Liver (tissue), 9 donors: ENCODE results near the gene TOM1L2. TPM values are rescaled to one million over a fixed set of nuclear protein-coding genes. Genes with fewer than 3 reads are reported as not detected.

ENCODE experiments used
- DNase-seq: peaks from one replicate; pipeline ENCODE4 v3.0.0-alpha.2; 2017; ENCODE audit warnings: low spot score
- H3K27ac ChIP-seq, 2 donors: one replicate each; pipeline ENCODE4 v1.7.0; 2013; ENCODE audit warnings: inconsistent platforms in 2 of 2, low read length in 2 of 2, control low read depth in 1 of 2, low read depth in 1 of 2, mild to moderate bottlenecking in 1 of 2
- H3K27me3 ChIP-seq, 4 donors: one replicate each; pipeline versions ENCODE4 v1.6.1 to v1.7.0; 2013; ENCODE audit warnings: low read length in 3 of 4, inconsistent platforms in 1 of 4, mild to moderate bottlenecking in 1 of 4, moderate library complexity in 1 of 4; ENCODE audit not compliant: control insufficient read depth in 4 of 4, insufficient read depth in 4 of 4
- H3K36me3 ChIP-seq, 4 donors: one replicate each; pipeline versions ENCODE4 v1.6.1 to v1.7.0; 2013; ENCODE audit warnings: low read length in 3 of 4, mild to moderate bottlenecking in 3 of 4, low read depth in 1 of 4, moderate library complexity in 1 of 4; ENCODE audit not compliant: control insufficient read depth in 4 of 4, insufficient read depth in 3 of 4
- H3K4me1 ChIP-seq, 4 donors: one replicate each; pipeline versions ENCODE4 v1.6.1 to v1.7.0; 2013; ENCODE audit warnings: low read length in 3 of 4, mild to moderate bottlenecking in 3 of 4, moderate library complexity in 1 of 4; ENCODE audit not compliant: control insufficient read depth in 4 of 4, insufficient read depth in 4 of 4
- H3K4me3 ChIP-seq, 3 donors: one replicate each; pipeline versions ENCODE4 v1.6.1 to v1.7.0; 2013; ENCODE audit warnings: low read length in 3 of 3, control low read depth in 1 of 3, low read depth in 1 of 3, mild to moderate bottlenecking in 1 of 3
- H3K9ac ChIP-seq, 2 donors: one replicate each; pipeline ENCODE4 v1.7.0; 2013; ENCODE audit warnings: low read length in 2 of 2, mild to moderate bottlenecking in 2 of 2, moderate library complexity in 2 of 2, control low read depth in 1 of 2, low read depth in 1 of 2
- H3K9me3 ChIP-seq, 4 donors: one replicate each; pipeline versions ENCODE4 v1.6.1 to v1.7.0; 2013; ENCODE audit warnings: low read length in 3 of 4; ENCODE audit not compliant: control insufficient read depth in 4 of 4
- ATF3 ChIP-seq: IDR thresholded peaks from 2 replicates; pipeline ENCODE4 v1.6.1; 2016; ENCODE audit warnings: antibody characterized with exemption
- EGR1 ChIP-seq, 2 donors: IDR thresholded peaks; 2 replicates each; pipeline ENCODE4 v1.6.1; 2016 to 2018; ENCODE audit warnings: antibody characterized with exemption in 2 of 2, low read depth in 2 of 2
- FOXA1 ChIP-seq: IDR thresholded peaks from 2 replicates; pipeline ENCODE4 v1.6.1; 2016; ENCODE audit warnings: antibody characterized with exemption
- GABPA ChIP-seq, 2 donors: IDR thresholded peaks in 1 of 2; conservative IDR thresholded peaks in 1 of 2; 2 replicates each; pipeline ENCODE4 v1.6.1; 2016; ENCODE audit warnings: antibody characterized with exemption in 2 of 2, mild to moderate bottlenecking in 1 of 2, moderate library complexity in 1 of 2
- HNF4G ChIP-seq: IDR thresholded peaks from 2 replicates; pipeline ENCODE4 v1.6.1; 2016; ENCODE audit warnings: antibody characterized with exemption
- JUND ChIP-seq, 2 donors: IDR thresholded peaks; 2 replicates each; pipeline ENCODE4 v1.6.1; 2016; ENCODE audit warnings: antibody characterized with exemption in 2 of 2
- MAX ChIP-seq: IDR thresholded peaks from 2 replicates; pipeline ENCODE4 v1.6.1; 2016; ENCODE audit warnings: antibody characterized with exemption
- NR2F2 ChIP-seq: IDR thresholded peaks from 2 replicates; pipeline ENCODE4 v1.6.1; 2016; ENCODE audit warnings: antibody characterized with exemption
- RAD21 ChIP-seq, 2 donors: IDR thresholded peaks; 2 replicates each; pipeline ENCODE4 v1.6.1; 2016; ENCODE audit warnings: antibody characterized with exemption in 2 of 2, mild to moderate bottlenecking in 2 of 2
- REST ChIP-seq: IDR thresholded peaks from 2 replicates; pipeline ENCODE4 v1.6.1; 2016; ENCODE audit warnings: antibody characterized with exemption, mild to moderate bottlenecking
- RXRA ChIP-seq, 2 donors: IDR thresholded peaks; 2 replicates each; pipeline ENCODE4 v1.6.1; 2017 to 2018; ENCODE audit warnings: antibody characterized with exemption in 2 of 2, mild to moderate bottlenecking in 1 of 2
- SP1 ChIP-seq: IDR thresholded peaks from 2 replicates; pipeline ENCODE4 v1.6.1; 2018; ENCODE audit warnings: antibody characterized with exemption, mild to moderate bottlenecking
- TAF1 ChIP-seq: conservative IDR thresholded peaks from 2 replicates; pipeline ENCODE4 v1.6.1; 2016; ENCODE audit warnings: antibody characterized with exemption, mild to moderate bottlenecking
- YY1 ChIP-seq: IDR thresholded peaks from 2 replicates; pipeline ENCODE4 v1.6.1; 2016; ENCODE audit warnings: antibody characterized with exemption, mild to moderate bottlenecking
- ZBTB33 ChIP-seq: IDR thresholded peaks from 2 replicates; pipeline ENCODE4 v1.6.1; 2016; ENCODE audit warnings: antibody characterized with exemption
- WGBS: extraction: QIAGEN DNeasy Blood & Tissue Kit; methylation state at CpG from one replicate; pipeline ENCODE4 v1.1.7; 2013; 5-methylcytosine and 5-hydroxymethylcytosine counted together
- polyA plus RNA-seq, 2 donors: library from polyadenylated mRNA; stranded (reverse) in 1 of 2; unstranded in 1 of 2; fragments of 200-250 nt in 1 of 2; fragments of >200 nt in 1 of 2; fragmentation: Nextera tagmentation in 1 of 2; extraction: Ambion mirVana in 1 of 2; gene quantifications; one replicate each; pipeline versions ENCODE4 v1.2.1 to v1.2.3, GENCODE V29; 2013 to 2015
- total RNA-seq, 2 donors: library from RNA; depleted of rRNA; stranded (reverse); fragments of >200 nt; gene quantifications; one replicate each; pipeline ENCODE4 v1.2.3, GENCODE V29; 2014
- donor health status: healthy.
- donor health status: healthy.
- donor health status: healthy.
- donor health status: healthy.
- donor health status: healthy.

TOM1L2 gene
- total and polyA plus RNA-seq, 4 donors = 5.0 to 24.0 (median 9.3) TPM

- no peak for TF ChIP-seq REST
These were observed 11.6 kb downstream of the TOM1L2 start (continued) for GRCh38 chr17:17960500-17961030.

- peak overlapping the region in 1 of 2 donors; percentile 51 for H3K9ac ChIP-seq
- TF ChIP-seq YY1 (peak; percentile 37), ZBTB33 (no peak), RAD21 (IDR thresholded peaks at IDR 0.05) (peak in 1 of 2 donors; percentile 17)
- no peaks in the 10 kb centered on the region for H3K27me3 ChIP-seq
- WGBS = 35% methylated on average over 7 of the region's 7 CpGs
- peak overlapping the region; percentile 10 to 43 for H3K27ac ChIP-seq
- peak overlapping the region in 1 of 3 donors; percentile 12 for H3K4me3 ChIP-seq
- H3K4me1 ChIP-seq = peaks cover 2 to 18% (median 12%) of the 10 kb centered on the region in 4 donors
- H3K9me3 ChIP-seq = no peaks in the 10 kb centered on the region
- H3K36me3 ChIP-seq = no peaks in the 10 kb centered on the region
- no peak for DNase-seq
These were observed 12.5 kb downstream of the TOM1L2 start for GRCh38 chr17:17959520-17960361.

GRCh38 chr17:17958982-17959381 is 13.2 kb downstream of the TOM1L2 start:
- no peak overlapping the region for H3K9ac ChIP-seq
- H3K9me3 ChIP-seq = no peaks in the 10 kb centered on the region
- peaks cover 2 to 18% (median 12%) of the 10 kb centered on the region in 4 donors for H3K4me1 ChIP-seq
- H3K4me3 ChIP-seq = no peak overlapping the region
- no peak for DNase-seq
- H3K27ac ChIP-seq = peak overlapping the region; percentile 43 to 47
- no peaks in the 10 kb centered on the region for H3K27me3 ChIP-seq
- H3K36me3 ChIP-seq = no peaks in the 10 kb centered on the region
- WGBS = 84% methylated on average over 5 of the region's 5 CpGs
- no peak for TF ChIP-seq YY1
- TF ChIP-seq TAF1 = no peak
- TF ChIP-seq HNF4G = no peak
- no peak for TF ChIP-seq ATF3
- TF ChIP-seq MAX = no peak
- no peak for TF ChIP-seq REST
- no peak for TF ChIP-seq JUND (IDR thresholded peaks at IDR 0.05)
- no peak for TF ChIP-seq FOXA1
- TF ChIP-seq RXRA (IDR thresholded peaks at IDR 0.05) = no peak
- TF ChIP-seq GABPA (IDR thresholded peaks at IDR 0.05 in 1 of 2, conservative IDR thresholded peaks at IDR 0.05 in 1 of 2) = no peak
- TF ChIP-seq RAD21 (IDR thresholded peaks at IDR 0.05) = no peak
- TF ChIP-seq ZBTB33 = no peak
- TF ChIP-seq SP1 = no peak
- TF ChIP-seq EGR1 (IDR thresholded peaks at IDR 0.05; ENCODE audit: low read depth in 2 of 2) = no peak
- TF ChIP-seq NR2F2 = no peak
